NCI-H748 (cell line): ENCODE measurements around the gene PCDHGB1.
"Not testable (repeated sequence)": the region's sequence is repeated elsewhere in the genome, so short reads cannot be mapped to it uniquely, and the experiment has no call there.

Source experiments
- DNase-seq: peaks from one replicate; lab custom pipeline; 2025; ENCODE audit not compliant: unreplicated experiment; lab: John Stamatoyannopoulos, UW

The PCDHGB1 gene

DNA sequence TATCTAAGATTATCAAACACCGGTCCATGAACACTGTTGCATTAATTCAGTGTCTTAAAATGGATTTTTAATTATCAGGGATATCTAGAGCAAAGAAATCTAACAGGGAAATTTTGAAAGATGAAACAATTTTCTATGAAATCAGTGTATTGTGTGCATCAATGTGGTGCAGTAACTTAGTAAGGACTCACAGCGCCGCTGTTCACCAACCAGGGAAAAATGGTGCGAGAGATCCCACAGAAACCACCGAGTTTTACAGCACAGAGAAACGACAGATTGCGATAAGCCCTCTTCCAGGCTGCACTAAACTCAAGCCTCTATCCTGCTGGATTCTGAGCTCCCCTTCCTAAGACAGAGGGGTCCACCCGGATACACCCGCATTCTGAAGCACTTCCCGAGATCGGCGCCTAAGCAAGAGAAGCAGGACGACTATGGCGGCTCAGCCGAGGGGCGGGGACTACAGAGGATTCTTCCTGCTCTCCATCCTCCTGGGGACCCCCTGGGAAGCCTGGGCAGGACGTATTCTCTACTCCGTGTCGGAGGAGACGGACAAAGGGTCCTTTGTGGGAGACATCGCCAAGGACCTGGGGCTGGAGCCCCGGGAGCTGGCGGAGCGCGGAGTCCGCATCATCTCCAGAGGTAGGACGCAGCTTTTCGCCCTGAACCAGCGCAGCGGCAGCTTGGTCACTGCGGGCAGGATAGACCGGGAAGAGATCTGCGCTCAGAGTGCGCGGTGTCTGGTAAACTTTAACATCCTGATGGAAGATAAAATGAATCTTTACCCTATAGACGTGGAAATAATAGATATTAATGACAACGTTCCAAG lies 32.8 kb downstream of the PCDHGB1 start, which contains the start of gene PCDHGA7:
Gene PCDHGA7 (plus strand): TSS at position 274 of the 826 bp plus-strand sequence. CDS start 158 bp downstream, at position 432.
- DNase-seq = no peak

DNA sequence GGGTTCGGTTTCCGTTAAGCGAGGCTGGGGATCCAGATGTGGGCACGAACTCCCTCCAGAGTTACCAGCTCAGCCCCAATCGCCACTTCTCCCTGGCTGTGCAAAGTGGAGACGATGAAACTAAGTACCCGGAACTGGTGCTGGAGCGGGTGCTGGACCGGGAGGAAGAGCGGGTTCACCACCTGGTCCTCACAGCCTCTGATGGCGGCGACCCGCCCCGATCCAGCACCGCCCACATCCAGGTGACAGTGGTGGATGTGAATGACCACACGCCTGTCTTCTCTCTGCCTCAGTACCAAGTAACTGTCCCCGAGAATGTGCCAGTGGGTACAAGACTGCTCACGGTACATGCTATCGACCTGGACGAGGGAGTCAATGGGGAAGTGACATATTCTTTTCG lies 33.4 kb downstream of the PCDHGB1 start:
- DNase-seq = no peak

GRCh38 chr5:141384471-141385267 lies 34.8 kb downstream of the PCDHGB1 start:
- DNase-seq = no peak

DNA sequence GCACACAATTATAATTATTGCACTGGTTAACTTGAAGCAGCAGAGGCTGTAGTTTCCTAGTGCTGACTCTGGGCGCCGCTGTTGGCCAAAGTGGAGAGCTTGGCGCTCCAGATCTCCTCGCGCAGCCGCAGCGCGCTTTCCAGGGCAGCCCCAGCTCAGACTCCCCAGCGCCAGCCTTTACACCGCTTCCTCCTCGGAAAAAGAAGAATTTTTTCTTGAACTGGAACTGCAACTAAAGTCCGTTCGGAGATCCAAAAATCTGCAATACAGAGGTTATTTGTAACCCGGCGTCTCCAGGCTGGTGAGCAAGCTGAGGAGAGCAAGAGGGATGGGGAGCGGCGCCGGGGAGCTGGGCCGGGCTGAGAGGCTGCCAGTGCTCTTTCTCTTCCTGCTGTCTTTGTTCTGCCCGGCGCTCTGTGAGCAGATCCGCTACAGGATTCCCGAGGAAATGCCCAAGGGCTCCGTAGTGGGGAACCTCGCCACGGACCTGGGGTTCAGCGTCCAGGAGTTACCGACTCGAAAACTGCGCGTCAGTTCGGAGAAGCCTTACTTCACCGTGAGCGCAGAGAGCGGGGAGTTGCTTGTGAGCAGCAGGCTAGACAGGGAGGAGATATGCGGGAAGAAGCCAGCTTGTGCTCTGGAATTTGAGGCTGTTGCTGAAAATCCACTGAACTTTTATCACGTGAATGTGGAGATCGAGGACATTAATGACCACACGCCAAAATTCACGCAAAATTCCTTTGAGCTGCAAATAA lies 37.8 kb downstream of the PCDHGB1 start, which contains the start of gene PCDHGB4:
Gene PCDHGB4 (plus strand): TSS at position 142 of the 755 bp plus-strand sequence. CDS start 187 bp downstream, at position 329.
- not testable (repeated sequence) for DNase-seq

DNA sequence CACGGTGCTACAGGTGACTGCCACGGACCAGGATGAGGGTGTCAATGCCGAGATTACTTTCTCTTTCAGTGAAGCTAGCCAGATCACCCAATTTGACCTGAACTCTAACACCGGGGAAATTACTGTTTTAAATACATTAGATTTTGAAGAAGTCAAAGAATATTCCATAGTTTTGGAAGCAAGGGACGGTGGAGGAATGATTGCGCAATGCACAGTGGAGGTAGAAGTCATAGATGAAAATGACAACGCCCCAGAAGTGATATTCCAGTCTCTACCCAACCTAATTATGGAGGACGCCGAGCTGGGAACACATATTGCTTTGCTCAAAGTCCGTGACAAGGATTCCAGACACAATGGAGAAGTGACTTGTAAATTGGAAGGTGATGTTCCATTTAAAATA lies 38.8 kb downstream of the PCDHGB1 start:
- DNase-seq = no peak

- DNase-seq = no peak
Observed at GRCh38 chr5:141389153-141390042, 39.5 kb downstream of the PCDHGB1 start.

- no peak for DNase-seq
Observed at GRCh38 chr5:141392429-141393198, 42.7 kb downstream of the PCDHGB1 start, which contains the start of gene PCDHGA8. TSS of gene PCDHGA8 (plus strand) at chr5:141392633. CDS start at chr5:141392814, 181 bp downstream.

DNA sequence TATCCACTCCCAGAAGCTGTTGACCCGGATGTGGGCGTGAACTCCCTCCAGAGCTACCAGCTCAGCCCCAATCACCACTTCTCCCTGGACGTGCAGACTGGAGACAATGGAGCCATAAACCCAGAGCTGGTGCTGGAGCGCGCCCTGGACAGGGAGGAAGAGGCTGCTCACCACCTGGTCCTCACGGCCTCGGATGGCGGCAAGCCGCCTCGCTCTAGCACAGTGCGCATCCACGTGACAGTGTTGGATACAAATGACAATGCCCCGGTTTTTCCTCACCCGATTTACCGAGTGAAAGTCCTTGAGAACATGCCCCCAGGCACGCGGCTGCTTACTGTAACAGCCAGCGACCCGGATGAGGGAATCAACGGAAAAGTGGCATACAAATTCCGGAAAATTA lies 43.4 kb downstream of the PCDHGB1 start:
- no peak for DNase-seq

GRCh38 chr5:141394401-141395187 lies 44.7 kb downstream of the PCDHGB1 start:
- not testable (repeated sequence) for DNase-seq

DNA sequence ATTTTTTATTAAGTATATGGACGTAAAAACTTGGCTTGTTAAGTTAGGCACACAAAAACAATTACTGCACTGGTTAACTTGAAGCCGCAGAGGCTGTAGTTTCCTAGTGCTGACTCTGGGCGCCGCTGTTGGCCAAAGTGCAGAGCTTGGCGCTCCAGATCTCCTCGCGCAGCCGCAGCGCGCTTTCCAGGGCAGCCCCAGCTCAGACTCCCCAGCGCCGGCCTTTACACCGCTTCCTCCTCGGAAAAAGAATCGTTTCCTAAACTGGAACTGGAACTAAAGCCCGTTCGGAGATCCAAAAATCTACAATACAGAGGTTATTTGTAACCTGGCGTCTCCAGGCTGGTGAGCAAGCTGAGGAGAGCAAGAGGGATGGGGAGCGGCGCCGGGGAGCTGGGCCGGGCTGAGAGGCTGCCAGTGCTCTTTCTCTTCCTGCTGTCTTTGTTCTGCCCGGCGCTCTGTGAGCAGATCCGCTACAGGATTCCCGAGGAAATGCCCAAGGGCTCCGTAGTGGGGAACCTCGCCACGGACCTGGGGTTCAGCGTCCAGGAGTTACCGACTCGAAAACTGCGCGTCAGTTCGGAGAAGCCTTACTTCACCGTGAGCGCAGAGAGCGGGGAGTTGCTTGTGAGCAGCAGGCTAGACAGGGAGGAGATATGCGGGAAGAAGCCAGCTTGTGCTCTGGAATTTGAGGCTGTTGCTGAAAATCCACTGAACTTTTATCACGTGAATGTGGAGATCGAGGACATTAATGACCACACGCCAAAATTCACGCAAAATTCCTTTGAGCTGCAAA lies 48.1 kb downstream of the PCDHGB1 start, which contains the start of gene PCDHGB5:
Gene PCDHGB5 (plus strand): TSS at position 192 of the 796 bp plus-strand sequence. CDS start 181 bp downstream, at position 373.
- DNase-seq = peak; percentile 79

DNA sequence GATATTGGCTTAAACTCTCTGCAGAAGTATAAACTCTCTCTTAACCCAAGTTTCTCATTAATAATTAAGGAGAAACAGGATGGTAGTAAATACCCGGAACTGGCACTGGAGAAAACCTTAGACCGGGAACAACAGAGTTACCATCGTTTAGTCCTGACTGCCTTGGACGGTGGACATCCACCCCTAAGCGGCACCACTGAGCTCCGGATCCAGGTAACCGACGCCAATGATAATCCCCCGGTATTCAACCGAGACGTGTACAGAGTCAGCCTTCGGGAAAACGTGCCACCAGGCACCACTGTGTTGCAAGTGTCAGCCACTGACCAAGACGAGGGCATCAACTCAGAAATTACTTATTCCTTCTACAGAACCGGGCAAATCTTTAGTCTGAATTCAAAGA lies 48.7 kb downstream of the PCDHGB1 start:
- no peak for DNase-seq

- no peak for DNase-seq
Observed at GRCh38 chr5:141399555-141400258, 49.8 kb downstream of the PCDHGB1 start.
